ENCODE data around the gene LRFN5. TPM values are rescaled to one million over a fixed set of nuclear protein-coding genes. Genes with fewer than 3 reads are reported as not detected.

LRFN5 gene
- total RNA-seq, 3 donors from 2014 or later = 1.4 to 5.2 (median 3.2) TPM

DNA sequence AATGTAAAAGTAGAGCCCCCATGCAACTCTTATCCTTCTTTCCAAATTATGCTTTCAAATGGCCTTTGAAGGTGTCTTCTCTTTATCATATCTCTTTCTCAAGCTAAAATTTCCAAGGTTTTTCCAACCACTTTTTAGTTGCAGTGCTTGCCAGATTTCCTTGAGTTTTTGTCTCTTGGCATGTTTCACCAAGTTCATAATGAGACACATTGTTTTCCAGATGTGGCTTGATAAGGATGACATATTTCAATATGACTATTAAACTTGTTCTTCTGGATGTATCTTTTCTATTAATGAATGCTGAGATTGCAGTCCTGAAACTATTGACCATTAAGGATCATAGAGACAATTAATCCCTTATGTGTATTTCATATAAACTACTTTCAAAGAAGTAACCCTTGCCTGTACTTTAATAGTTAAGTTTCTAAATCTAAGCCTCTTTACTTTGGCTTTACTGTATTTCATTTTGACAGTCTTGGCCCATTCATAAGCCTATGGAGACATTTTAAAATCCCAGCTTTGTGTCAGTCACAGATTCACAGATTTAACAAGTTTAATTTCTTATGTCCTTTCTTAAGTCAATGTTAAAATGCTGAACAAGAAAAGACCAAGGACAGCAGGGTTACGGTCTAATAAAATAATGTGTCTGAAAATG lies 151.5 kb downstream of the LRFN5 start:
- no peak for TF ChIP-seq POLR2A (IDR thresholded peaks at IDR 0.05)
- TF ChIP-seq POLR2AphosphoS5 (IDR thresholded peaks at IDR 0.05) = no peak
- TF ChIP-seq CTCF (IDR thresholded peaks at IDR 0.05) = no peak
- Histone ChIP-seq H3K4me3 (no peak overlapping the region), H3K27ac (no peak overlapping the region), H3K36me3 (no peaks in the 10 kb centered on the region), H3K27me3 (no peaks in the 10 kb centered on the region), H3K4me1 (no peaks in the 10 kb centered on the region), H3K9me3 (no peaks in the 10 kb centered on the region)
- DNase-seq (ENCODE audit: low spot score in 2 of 2) = no peak
- intact Hi-C loops (cut with DNase I; ENCODE audit: low total_unique reads) = loop anchor here (2.0 kb wide), 1 partner anchor 29 kb away; no protein-coding TSS in a partner anchor

GRCh38 chr14:41761204-41761603 lies 154.5 kb downstream of the LRFN5 start:
- H3K27ac ChIP-seq = no peak overlapping the region
- no peaks in the 10 kb centered on the region for H3K27me3 ChIP-seq
- H3K4me1 ChIP-seq = no peaks in the 10 kb centered on the region
- no peaks in the 10 kb centered on the region for H3K9me3 ChIP-seq
- intact Hi-C loops (cut with DNase I; ENCODE audit: low total_unique reads) = no loop called here
- DNase-seq (ENCODE audit: low spot score in 2 of 2) = no peak
- TF ChIP-seq POLR2AphosphoS5 (IDR thresholded peaks at IDR 0.05) (no peak), POLR2A (IDR thresholded peaks at IDR 0.05) (no peak), CTCF (IDR thresholded peaks at IDR 0.05) (no peak)
- no peak overlapping the region for H3K4me3 ChIP-seq
- no peaks in the 10 kb centered on the region for H3K36me3 ChIP-seq

DNA sequence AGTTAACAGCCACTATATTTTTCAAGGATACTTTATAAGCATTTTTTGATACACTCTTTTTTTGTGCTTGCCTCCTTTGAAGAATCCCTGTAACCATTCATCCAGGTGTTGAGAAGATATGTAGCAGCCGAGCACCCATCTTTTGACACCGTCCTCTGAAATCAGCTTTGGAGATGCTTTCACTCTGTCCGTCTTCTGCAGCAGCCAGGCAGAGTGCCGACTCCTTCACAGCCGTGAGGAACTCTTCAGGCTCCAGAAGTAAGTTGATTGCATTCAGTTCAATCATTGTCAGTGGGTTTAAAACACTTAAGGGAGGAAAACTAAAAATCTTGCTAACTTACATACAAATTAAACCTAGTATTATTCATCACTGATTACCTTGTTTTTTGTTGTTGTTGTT lies 160.1 kb downstream of the LRFN5 start:
- no peaks in the 10 kb centered on the region for H3K9me3 ChIP-seq
- TF ChIP-seq CTCF (IDR thresholded peaks at IDR 0.05) (no peak), POLR2A (IDR thresholded peaks at IDR 0.05) (no peak), POLR2AphosphoS5 (IDR thresholded peaks at IDR 0.05) (no peak)

GRCh38 chr14:41773536-41774279 lies 167.0 kb downstream of the LRFN5 start:
- intact Hi-C loops (cut with DNase I; ENCODE audit: low total_unique reads) = no loop called here

More for the DNA sequence above, 160.1 kb downstream of the LRFN5 start:
- Histone ChIP-seq H3K27me3 (no peaks in the 10 kb centered on the region), H3K4me3 (no peak overlapping the region), H3K27ac (no peak overlapping the region), H3K4me1 (no peaks in the 10 kb centered on the region), H3K36me3 (no peaks in the 10 kb centered on the region)
- intact Hi-C loops (cut with DNase I; ENCODE audit: low total_unique reads) = no loop called here
- no peak for DNase-seq (ENCODE audit: low spot score in 2 of 2)

More at GRCh38 chr14:41773536-41774279, 167.0 kb downstream of the LRFN5 start:
- no peak for DNase-seq (ENCODE audit: low spot score in 2 of 2)
- H3K27ac ChIP-seq = no peak overlapping the region
- H3K27me3 ChIP-seq = no peaks in the 10 kb centered on the region
- H3K4me3 ChIP-seq = no peak overlapping the region
- H3K4me1 ChIP-seq = no peaks in the 10 kb centered on the region
- H3K9me3 ChIP-seq = no peaks in the 10 kb centered on the region
- TF ChIP-seq CTCF (IDR thresholded peaks at IDR 0.05) = no peak
- TF ChIP-seq POLR2AphosphoS5 (IDR thresholded peaks at IDR 0.05) = no peak
- no peak for TF ChIP-seq POLR2A (IDR thresholded peaks at IDR 0.05)
- no peaks in the 10 kb centered on the region for H3K36me3 ChIP-seq
